OCI-LY1 (cell line): ENCODE data around the gene BBS9.

Experiments
- H2AFZ ChIP-seq: fragments of 200-600 bp; sonication (generic), shearing (Covaris generic); 2 replicates; pipeline ENCODE4 v1.6.0; 2014; ENCODE audit warnings: antibody characterized with exemption, mild to moderate bottlenecking, low read length
- H3F3A ChIP-seq: fragments of 200-600 bp; sonication (generic), shearing (Covaris generic); 2 replicates; pipeline ENCODE4 v1.6.0; 2014; ENCODE audit warnings: mild to moderate bottlenecking, antibody characterized with exemption, low read length, moderate library complexity; ENCODE audit not compliant: insufficient read depth
- H3K27ac ChIP-seq: fragments of 200-600 bp; sonication (generic); 2 replicates; pipeline ENCODE4 v1.5.1; 2014; ENCODE audit warnings: low read length, mixed run types, mild to moderate bottlenecking, low read depth; ENCODE audit not compliant: poor library complexity, severe bottlenecking
- H3K27me3 ChIP-seq: fragments of 200-600 bp; sonication (generic); 2 replicates; pipeline ENCODE4 v1.6.0; 2014; ENCODE audit warnings: antibody characterized with exemption, mild to moderate bottlenecking, low read length, moderate library complexity; ENCODE audit not compliant: insufficient read depth
- H3K36me3 ChIP-seq: fragments of 200-600 bp; sonication (generic); 2 replicates; pipeline ENCODE4 v1.6.1; 2014; ENCODE audit warnings: mild to moderate bottlenecking, antibody characterized with exemption, low read length, moderate library complexity, mixed read lengths; ENCODE audit not compliant: insufficient read depth
- H3K4me1 ChIP-seq: fragments of 200-600 bp; sonication (generic); 2 replicates; pipeline ENCODE4 v1.5.1; 2014; ENCODE audit warnings: mild to moderate bottlenecking, low read length, moderate library complexity; ENCODE audit not compliant: insufficient read depth, severe bottlenecking
- H3K4me2 ChIP-seq: fragments of 200-600 bp; sonication (generic), shearing (Covaris generic); 2 replicates; pipeline ENCODE4 v1.6.1; 2014; ENCODE audit warnings: low read length
- H3K4me3 ChIP-seq: fragments of 200-600 bp; sonication (generic); 2 replicates; pipeline ENCODE4 v1.5.1; 2014; ENCODE audit warnings: low read length, low read depth, mild to moderate bottlenecking, mixed read lengths; ENCODE audit not compliant: poor library complexity, severe bottlenecking
- H3K79me2 ChIP-seq: fragments of 200-600 bp; shearing (Covaris generic); 2 replicates; pipeline ENCODE4 v1.6.1; 2016; ENCODE audit warnings: mixed run types, low read length, mixed read lengths; ENCODE audit not compliant: insufficient read depth
- H3K9ac ChIP-seq: fragments of 200-600 bp; sonication (generic), shearing (Covaris generic); 2 replicates; pipeline ENCODE4 v1.6.1; 2014; ENCODE audit warnings: mild to moderate bottlenecking, low read length, mixed read lengths
- H3K9me2 ChIP-seq: fragments of 200-600 bp; sonication (generic), shearing (Covaris generic); 2 replicates; pipeline ENCODE4 v1.6.1; 2014; ENCODE audit warnings: low read depth, mild to moderate bottlenecking, low read length, mixed read lengths
- H3K9me3 ChIP-seq: fragments of 200-600 bp; shearing (Covaris generic); 2 replicates; pipeline ENCODE4 v1.6.1; 2014; ENCODE audit warnings: low read length, mixed read lengths
- H4K20me1 ChIP-seq: fragments of 200-600 bp; sonication (generic), shearing (Covaris generic); 2 replicates; pipeline ENCODE4 v1.6.0; 2016; ENCODE audit warnings: mild to moderate bottlenecking, low read length; ENCODE audit not compliant: insufficient read depth
- EZH2 ChIP-seq: fragments of 200-600 bp; sonication (generic), shearing (Covaris generic); IDR thresholded peaks from 2 replicates; pipeline ENCODE4 v1.8.0; 2017; ENCODE audit warnings: borderline replicate concordance, mixed run types, mild to moderate bottlenecking, antibody characterized with exemption, low read length, moderate library complexity, mixed read lengths
- TF ChIP-seq, protein P1 (sequence below): fragments of 200-600 bp; sonication (generic), shearing (Covaris generic); IDR thresholded peaks from 2 replicates; pipeline ENCODE4 v1.5.1; 2017; ENCODE audit warnings: mild to moderate bottlenecking, antibody characterized with exemption, low read length, moderate library complexity, mixed read lengths

Gene BBS9

DNA sequence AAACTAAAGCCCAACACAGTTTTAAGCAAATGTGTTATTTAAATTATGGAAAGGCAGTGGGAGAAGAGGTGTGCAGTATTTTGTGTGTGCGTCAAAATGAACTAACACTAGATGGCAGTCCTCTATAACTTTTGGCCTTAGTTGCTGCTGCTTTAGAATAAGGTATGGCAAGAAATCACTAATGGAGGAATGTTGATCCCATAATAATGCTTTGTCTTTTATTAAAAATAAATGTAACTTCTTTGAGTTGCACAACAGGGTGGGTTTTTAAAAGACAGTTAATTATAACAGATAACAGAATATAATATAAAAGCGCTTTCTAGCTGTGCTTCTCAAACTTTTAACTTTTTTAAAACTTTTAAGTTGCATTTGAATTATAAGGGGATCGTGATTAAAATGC, 56.4 kb downstream of the BBS9 start:
- Histone ChIP-seq H3K27me3 (no peaks in the 10 kb centered on the region), H3K9ac (no peak overlapping the region), H3K79me2 (no peaks in the 10 kb centered on the region), H3F3A (no peaks in the 10 kb centered on the region), H3K4me1 (peaks cover 11% of the 10 kb centered on the region), H3K4me3 (no peak overlapping the region), H3K9me3 (no peaks in the 10 kb centered on the region), H3K4me2 (no peak overlapping the region), H4K20me1 (no peaks in the 10 kb centered on the region), H2AFZ (0 out of 2 replicates have a peak overlapping the region, but pooled peaks have one; percentile 51), H3K9me2 (no peaks in the 10 kb centered on the region), H3K27ac (no peak overlapping the region), H3K36me3 (no peaks in the 10 kb centered on the region)
- TF ChIP-seq, protein P1, sequence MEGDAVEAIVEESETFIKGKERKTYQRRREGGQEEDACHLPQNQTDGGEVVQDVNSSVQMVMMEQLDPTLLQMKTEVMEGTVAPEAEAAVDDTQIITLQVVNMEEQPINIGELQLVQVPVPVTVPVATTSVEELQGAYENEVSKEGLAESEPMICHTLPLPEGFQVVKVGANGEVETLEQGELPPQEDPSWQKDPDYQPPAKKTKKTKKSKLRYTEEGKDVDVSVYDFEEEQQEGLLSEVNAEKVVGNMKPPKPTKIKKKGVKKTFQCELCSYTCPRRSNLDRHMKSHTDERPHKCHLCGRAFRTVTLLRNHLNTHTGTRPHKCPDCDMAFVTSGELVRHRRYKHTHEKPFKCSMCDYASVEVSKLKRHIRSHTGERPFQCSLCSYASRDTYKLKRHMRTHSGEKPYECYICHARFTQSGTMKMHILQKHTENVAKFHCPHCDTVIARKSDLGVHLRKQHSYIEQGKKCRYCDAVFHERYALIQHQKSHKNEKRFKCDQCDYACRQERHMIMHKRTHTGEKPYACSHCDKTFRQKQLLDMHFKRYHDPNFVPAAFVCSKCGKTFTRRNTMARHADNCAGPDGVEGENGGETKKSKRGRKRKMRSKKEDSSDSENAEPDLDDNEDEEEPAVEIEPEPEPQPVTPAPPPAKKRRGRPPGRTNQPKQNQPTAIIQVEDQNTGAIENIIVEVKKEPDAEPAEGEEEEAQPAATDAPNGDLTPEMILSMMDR: peak; percentile 94
- no peak for TF ChIP-seq EZH2

DNA sequence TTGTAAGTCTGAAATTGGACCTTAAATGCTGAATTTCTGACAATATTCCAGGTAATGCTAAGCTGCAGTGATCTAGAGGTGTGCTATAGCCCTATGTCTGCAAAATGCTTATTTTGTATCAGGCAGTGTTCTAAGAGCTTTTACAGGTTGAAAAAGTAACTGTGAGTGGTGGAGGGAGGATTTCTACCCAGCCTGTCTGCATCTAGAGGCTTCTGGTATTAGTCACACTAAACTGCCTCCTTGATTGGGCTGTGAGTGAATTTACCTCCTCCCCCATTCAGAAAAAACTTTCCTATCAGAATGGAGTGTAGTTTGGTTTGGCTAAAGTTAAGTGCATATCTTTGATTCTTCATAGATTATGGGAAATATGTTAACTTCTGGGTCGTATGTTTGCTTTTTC, 56.8 kb downstream of the BBS9 start:
- no peaks in the 10 kb centered on the region for H3K36me3 ChIP-seq
- no peaks in the 10 kb centered on the region for H3K9me2 ChIP-seq
- no peak overlapping the region for H3K4me3 ChIP-seq
- H3K4me1 ChIP-seq: peaks cover 15% of the 10 kb centered on the region
- H3K27ac ChIP-seq: peak overlapping the region; percentile 33
- no peaks in the 10 kb centered on the region for H3K27me3 ChIP-seq
- no peak for TF ChIP-seq EZH2
- TF ChIP-seq, protein P1: no peak
- H3F3A ChIP-seq: no peaks in the 10 kb centered on the region
- no peak overlapping the region for H3K4me2 ChIP-seq
- H3K9me3 ChIP-seq: no peaks in the 10 kb centered on the region
- H2AFZ ChIP-seq: 0 out of 2 replicates have a peak overlapping the region, but pooled peaks have one; percentile 51
- H4K20me1 ChIP-seq: no peaks in the 10 kb centered on the region
- H3K79me2 ChIP-seq: no peaks in the 10 kb centered on the region
- H3K9ac ChIP-seq: no peak overlapping the region

DNA sequence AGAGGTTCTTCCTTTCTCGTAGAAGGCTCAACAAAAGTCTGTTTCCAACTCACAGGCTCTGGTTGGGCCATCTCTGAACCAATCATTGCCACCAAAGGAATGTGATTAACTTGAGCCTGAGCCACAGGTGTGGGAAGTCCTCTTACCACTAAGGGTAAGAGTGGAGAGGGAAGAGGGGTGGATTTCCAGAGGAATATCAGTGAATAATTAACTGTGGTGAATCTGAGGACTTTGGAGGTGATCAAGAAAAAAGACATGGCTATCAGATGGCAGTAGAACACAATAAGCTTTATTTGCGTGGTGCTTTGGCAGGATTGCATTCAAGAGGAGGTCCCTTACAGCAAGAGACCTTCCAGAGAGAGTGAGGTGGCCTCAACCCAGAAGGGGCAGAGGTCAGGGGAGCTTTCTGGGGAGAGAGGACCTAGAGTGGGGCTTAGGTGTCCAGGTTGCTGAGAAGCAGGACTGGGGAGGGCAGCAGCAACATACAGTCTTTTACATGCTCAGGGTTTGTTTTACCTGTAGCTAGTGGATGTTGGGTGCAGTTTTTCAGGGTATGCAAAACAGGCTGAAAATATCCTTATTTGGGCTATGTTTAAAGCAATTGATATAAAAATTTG, 61.4 kb downstream of the BBS9 start:
- Histone ChIP-seq H3K4me3 (peak overlapping the region; percentile 24), H3K9me3 (no peaks in the 10 kb centered on the region), H3K79me2 (no peaks in the 10 kb centered on the region), H3K9ac (no peak overlapping the region), H3K4me2 (peak overlapping the region; percentile 48), H3F3A (no peaks in the 10 kb centered on the region), H3K4me1 (peaks cover 44% of the 10 kb centered on the region), H3K9me2 (no peaks in the 10 kb centered on the region), H3K27ac (peak overlapping the region; percentile 52), H3K27me3 (no peaks in the 10 kb centered on the region), H4K20me1 (no peaks in the 10 kb centered on the region), H3K36me3 (no peaks in the 10 kb centered on the region), H2AFZ (peak overlapping the region; percentile 10; the same call in 1 of the 2 replicates)
- no peak for TF ChIP-seq EZH2
- TF ChIP-seq, protein P1: no peak
